Measurements from ENCODE around the gene NCAM1. TPM values are rescaled to one million over a fixed set of nuclear protein-coding genes. Genes with fewer than 3 reads are reported as not detected.

The NCAM1 gene
- total RNA-seq, 1 experiment from 2014 or later, result 5.9 TPM

DNA sequence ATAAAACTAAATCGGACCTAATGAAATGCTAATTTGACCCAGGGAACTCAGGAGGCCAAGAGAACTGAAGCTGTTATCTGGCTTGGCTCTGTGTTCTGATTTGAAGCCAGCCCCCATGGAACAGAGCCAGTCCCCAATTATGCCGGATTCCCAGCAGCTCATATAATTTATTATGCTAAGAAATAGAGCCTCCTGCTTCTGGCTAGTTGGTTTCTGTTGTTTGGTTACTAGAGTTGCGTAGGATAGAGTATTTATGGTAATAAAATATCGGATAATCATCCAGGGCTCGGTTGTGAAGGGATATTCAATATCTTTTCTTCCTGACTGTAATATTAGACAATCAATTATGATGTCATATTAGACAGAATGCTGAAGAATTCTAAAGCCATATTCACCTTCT lies 232.7 kb downstream of the NCAM1 start:
- H3K4me1 Mint-ChIP-seq, result peaks cover 13% of the 10 kb centered on the region
- no peak overlapping the region for H3K4me3 Mint-ChIP-seq
- no peaks in the 10 kb centered on the region; the same call in 1 of the 2 replicates for H3K27me3 Mint-ChIP-seq (ENCODE audit: low read depth)
- no peak overlapping the region for H3K27ac Mint-ChIP-seq
- H3K36me3 Mint-ChIP-seq, result no peaks in the 10 kb centered on the region
- no peak for TF ChIP-seq KAT7 (CRISPR knock-in tag; IDR thresholded peaks at IDR 0.05; ENCODE audit: borderline replicate concordance)
- TF ChIP-seq, protein P1, sequence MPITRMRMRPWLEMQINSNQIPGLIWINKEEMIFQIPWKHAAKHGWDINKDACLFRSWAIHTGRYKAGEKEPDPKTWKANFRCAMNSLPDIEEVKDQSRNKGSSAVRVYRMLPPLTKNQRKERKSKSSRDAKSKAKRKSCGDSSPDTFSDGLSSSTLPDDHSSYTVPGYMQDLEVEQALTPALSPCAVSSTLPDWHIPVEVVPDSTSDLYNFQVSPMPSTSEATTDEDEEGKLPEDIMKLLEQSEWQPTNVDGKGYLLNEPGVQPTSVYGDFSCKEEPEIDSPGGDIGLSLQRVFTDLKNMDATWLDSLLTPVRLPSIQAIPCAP (CRISPR knock-in tag; IDR thresholded peaks at IDR 0.05), result no peak
- no peak for TF ChIP-seq JAZF1 (CRISPR knock-in tag; IDR thresholded peaks at IDR 0.05)
- TF ChIP-seq, protein P2, sequence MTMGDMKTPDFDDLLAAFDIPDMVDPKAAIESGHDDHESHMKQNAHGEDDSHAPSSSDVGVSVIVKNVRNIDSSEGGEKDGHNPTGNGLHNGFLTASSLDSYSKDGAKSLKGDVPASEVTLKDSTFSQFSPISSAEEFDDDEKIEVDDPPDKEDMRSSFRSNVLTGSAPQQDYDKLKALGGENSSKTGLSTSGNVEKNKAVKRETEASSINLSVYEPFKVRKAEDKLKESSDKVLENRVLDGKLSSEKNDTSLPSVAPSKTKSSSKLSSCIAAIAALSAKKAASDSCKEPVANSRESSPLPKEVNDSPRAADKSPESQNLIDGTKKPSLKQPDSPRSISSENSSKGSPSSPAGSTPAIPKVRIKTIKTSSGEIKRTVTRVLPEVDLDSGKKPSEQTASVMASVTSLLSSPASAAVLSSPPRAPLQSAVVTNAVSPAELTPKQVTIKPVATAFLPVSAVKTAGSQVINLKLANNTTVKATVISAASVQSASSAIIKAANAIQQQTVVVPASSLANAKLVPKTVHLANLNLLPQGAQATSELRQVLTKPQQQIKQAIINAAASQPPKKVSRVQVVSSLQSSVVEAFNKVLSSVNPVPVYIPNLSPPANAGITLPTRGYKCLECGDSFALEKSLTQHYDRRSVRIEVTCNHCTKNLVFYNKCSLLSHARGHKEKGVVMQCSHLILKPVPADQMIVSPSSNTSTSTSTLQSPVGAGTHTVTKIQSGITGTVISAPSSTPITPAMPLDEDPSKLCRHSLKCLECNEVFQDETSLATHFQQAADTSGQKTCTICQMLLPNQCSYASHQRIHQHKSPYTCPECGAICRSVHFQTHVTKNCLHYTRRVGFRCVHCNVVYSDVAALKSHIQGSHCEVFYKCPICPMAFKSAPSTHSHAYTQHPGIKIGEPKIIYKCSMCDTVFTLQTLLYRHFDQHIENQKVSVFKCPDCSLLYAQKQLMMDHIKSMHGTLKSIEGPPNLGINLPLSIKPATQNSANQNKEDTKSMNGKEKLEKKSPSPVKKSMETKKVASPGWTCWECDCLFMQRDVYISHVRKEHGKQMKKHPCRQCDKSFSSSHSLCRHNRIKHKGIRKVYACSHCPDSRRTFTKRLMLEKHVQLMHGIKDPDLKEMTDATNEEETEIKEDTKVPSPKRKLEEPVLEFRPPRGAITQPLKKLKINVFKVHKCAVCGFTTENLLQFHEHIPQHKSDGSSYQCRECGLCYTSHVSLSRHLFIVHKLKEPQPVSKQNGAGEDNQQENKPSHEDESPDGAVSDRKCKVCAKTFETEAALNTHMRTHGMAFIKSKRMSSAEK (CRISPR knock-in tag; IDR thresholded peaks at IDR 0.05; ENCODE audit: borderline replicate concordance), result no peak
- no peak for TF ChIP-seq CREM (CRISPR knock-in tag; IDR thresholded peaks at IDR 0.05)
- TF ChIP-seq, protein P3, sequence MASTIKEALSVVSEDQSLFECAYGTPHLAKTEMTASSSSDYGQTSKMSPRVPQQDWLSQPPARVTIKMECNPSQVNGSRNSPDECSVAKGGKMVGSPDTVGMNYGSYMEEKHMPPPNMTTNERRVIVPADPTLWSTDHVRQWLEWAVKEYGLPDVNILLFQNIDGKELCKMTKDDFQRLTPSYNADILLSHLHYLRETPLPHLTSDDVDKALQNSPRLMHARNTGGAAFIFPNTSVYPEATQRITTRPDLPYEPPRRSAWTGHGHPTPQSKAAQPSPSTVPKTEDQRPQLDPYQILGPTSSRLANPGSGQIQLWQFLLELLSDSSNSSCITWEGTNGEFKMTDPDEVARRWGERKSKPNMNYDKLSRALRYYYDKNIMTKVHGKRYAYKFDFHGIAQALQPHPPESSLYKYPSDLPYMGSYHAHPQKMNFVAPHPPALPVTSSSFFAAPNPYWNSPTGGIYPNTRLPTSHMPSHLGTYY (CRISPR knock-in tag; IDR thresholded peaks at IDR 0.05), result no peak
- TF ChIP-seq ZNF671 (CRISPR knock-in tag; IDR thresholded peaks at IDR 0.05), result no peak
- TF ChIP-seq, protein P4, sequence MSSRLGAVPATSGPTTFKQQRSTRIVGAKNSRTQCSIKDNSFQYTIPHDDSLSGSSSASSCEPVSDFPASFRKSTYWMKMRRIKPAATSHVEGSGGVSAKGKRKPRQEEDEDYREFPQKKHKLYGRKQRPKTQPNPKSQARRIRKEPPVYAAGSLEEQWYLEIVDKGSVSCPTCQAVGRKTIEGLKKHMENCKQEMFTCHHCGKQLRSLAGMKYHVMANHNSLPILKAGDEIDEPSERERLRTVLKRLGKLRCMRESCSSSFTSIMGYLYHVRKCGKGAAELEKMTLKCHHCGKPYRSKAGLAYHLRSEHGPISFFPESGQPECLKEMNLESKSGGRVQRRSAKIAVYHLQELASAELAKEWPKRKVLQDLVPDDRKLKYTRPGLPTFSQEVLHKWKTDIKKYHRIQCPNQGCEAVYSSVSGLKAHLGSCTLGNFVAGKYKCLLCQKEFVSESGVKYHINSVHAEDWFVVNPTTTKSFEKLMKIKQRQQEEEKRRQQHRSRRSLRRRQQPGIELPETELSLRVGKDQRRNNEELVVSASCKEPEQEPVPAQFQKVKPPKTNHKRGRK (CRISPR knock-in tag; IDR thresholded peaks at IDR 0.05; ENCODE audit: borderline replicate concordance), result no peak
- no peak for TF ChIP-seq NFYB (CRISPR knock-in tag; conservative IDR thresholded peaks at IDR 0.05; ENCODE audit: low read depth)
- TF ChIP-seq, protein P5, sequence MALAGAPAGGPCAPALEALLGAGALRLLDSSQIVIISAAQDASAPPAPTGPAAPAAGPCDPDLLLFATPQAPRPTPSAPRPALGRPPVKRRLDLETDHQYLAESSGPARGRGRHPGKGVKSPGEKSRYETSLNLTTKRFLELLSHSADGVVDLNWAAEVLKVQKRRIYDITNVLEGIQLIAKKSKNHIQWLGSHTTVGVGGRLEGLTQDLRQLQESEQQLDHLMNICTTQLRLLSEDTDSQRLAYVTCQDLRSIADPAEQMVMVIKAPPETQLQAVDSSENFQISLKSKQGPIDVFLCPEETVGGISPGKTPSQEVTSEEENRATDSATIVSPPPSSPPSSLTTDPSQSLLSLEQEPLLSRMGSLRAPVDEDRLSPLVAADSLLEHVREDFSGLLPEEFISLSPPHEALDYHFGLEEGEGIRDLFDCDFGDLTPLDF (CRISPR knock-in tag; IDR thresholded peaks at IDR 0.05), result no peak
- TF ChIP-seq, protein P6, sequence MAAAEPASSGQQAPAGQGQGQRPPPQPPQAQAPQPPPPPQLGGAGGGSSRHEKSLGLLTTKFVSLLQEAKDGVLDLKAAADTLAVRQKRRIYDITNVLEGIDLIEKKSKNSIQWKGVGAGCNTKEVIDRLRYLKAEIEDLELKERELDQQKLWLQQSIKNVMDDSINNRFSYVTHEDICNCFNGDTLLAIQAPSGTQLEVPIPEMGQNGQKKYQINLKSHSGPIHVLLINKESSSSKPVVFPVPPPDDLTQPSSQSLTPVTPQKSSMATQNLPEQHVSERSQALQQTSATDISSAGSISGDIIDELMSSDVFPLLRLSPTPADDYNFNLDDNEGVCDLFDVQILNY (CRISPR knock-in tag; IDR thresholded peaks at IDR 0.05), result no peak
- no peak for TF ChIP-seq ZNF232 (CRISPR knock-in tag; IDR thresholded peaks at IDR 0.05)
- TF ChIP-seq, protein P7, sequence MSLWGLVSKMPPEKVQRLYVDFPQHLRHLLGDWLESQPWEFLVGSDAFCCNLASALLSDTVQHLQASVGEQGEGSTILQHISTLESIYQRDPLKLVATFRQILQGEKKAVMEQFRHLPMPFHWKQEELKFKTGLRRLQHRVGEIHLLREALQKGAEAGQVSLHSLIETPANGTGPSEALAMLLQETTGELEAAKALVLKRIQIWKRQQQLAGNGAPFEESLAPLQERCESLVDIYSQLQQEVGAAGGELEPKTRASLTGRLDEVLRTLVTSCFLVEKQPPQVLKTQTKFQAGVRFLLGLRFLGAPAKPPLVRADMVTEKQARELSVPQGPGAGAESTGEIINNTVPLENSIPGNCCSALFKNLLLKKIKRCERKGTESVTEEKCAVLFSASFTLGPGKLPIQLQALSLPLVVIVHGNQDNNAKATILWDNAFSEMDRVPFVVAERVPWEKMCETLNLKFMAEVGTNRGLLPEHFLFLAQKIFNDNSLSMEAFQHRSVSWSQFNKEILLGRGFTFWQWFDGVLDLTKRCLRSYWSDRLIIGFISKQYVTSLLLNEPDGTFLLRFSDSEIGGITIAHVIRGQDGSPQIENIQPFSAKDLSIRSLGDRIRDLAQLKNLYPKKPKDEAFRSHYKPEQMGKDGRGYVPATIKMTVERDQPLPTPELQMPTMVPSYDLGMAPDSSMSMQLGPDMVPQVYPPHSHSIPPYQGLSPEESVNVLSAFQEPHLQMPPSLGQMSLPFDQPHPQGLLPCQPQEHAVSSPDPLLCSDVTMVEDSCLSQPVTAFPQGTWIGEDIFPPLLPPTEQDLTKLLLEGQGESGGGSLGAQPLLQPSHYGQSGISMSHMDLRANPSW (CRISPR knock-in tag; conservative IDR thresholded peaks at IDR 0.05; ENCODE audit: low read depth), result no peak
- no peak for TF ChIP-seq ZBTB21 (CRISPR knock-in tag; IDR thresholded peaks at IDR 0.05; ENCODE audit: borderline replicate concordance)
- no peak for TF ChIP-seq JUN (CRISPR knock-in tag; IDR thresholded peaks at IDR 0.05)
- TF ChIP-seq CREB1 (CRISPR knock-in tag; IDR thresholded peaks at IDR 0.05), result no peak
- TF ChIP-seq, protein P8, sequence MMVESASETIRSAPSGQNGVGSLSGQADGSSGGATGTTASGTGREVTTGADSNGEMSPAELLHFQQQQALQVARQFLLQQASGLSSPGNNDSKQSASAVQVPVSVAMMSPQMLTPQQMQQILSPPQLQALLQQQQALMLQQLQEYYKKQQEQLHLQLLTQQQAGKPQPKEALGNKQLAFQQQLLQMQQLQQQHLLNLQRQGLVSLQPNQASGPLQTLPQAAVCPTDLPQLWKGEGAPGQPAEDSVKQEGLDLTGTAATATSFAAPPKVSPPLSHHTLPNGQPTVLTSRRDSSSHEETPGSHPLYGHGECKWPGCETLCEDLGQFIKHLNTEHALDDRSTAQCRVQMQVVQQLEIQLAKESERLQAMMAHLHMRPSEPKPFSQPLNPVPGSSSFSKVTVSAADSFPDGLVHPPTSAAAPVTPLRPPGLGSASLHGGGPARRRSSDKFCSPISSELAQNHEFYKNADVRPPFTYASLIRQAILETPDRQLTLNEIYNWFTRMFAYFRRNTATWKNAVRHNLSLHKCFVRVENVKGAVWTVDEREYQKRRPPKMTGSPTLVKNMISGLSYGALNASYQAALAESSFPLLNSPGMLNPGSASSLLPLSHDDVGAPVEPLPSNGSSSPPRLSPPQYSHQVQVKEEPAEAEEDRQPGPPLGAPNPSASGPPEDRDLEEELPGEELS (CRISPR knock-in tag; IDR thresholded peaks at IDR 0.05), result no peak
- TF ChIP-seq, protein P9, sequence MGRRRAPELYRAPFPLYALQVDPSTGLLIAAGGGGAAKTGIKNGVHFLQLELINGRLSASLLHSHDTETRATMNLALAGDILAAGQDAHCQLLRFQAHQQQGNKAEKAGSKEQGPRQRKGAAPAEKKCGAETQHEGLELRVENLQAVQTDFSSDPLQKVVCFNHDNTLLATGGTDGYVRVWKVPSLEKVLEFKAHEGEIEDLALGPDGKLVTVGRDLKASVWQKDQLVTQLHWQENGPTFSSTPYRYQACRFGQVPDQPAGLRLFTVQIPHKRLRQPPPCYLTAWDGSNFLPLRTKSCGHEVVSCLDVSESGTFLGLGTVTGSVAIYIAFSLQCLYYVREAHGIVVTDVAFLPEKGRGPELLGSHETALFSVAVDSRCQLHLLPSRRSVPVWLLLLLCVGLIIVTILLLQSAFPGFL (CRISPR knock-in tag; IDR thresholded peaks at IDR 0.05; ENCODE audit: borderline replicate concordance), result no peak
- TF ChIP-seq NR2C2 (CRISPR knock-in tag; IDR thresholded peaks at IDR 0.05), result no peak
- TF ChIP-seq RELA (CRISPR knock-in tag; IDR thresholded peaks at IDR 0.05; ENCODE audit: borderline replicate concordance), result no peak
- ChIA-PET CTCF (interaction anchor here (1.1 to 1.3 kb wide), 2 partner anchors 13 to 80 kb away, joined by 3 read pairs; no protein-coding TSS in a partner anchor), POLR2A (no interaction called here)
- no peaks in the 10 kb centered on the region for H3K9me3 Mint-ChIP-seq
- no peak for ATAC-seq
- no peak for DNase-seq (ENCODE audit: low spot score)
